GM18858 (cell line): ENCODE results near the gene CAMK2A.

Source experiments
- ATAC-seq: cut with Tn5 transposase; IDR thresholded peaks from one replicate; pipeline ENCODE4 v1.9.1; 2021; ENCODE audit not compliant: unreplicated experiment

Gene CAMK2A

GRCh38 chr5:150189728-150190502 is 99.7 kb downstream of the CAMK2A start, which contains the start of gene SLC6A7:
Gene SLC6A7, plus strand, starts transcription at chr5:150190062. Its CDS starts 266 bp downstream, at chr5:150190328.
- no peak for ATAC-seq

GRCh38 chr5:150189326-150189725 is 100.2 kb downstream of the CAMK2A start:
- ATAC-seq, result no peak

GRCh38 chr5:150188146-150188842 is 101.3 kb downstream of the CAMK2A start:
- no peak for ATAC-seq

- no peak for ATAC-seq
Measured at GRCh38 chr5:150186897-150187296, 102.7 kb downstream of the CAMK2A start.

- ATAC-seq, result no peak
Measured at GRCh38 chr5:150186137-150186536, 103.4 kb downstream of the CAMK2A start.

- no peak for ATAC-seq
Measured at GRCh38 chr5:150184990-150185912, 104.3 kb downstream of the CAMK2A start.

GRCh38 chr5:150184006-150184405 is 105.6 kb downstream of the CAMK2A start:
- ATAC-seq, result no peak

- no peak for ATAC-seq
Measured at GRCh38 chr5:150183436-150183835, 106.1 kb downstream of the CAMK2A start.

GRCh38 chr5:150182774-150183173 is 106.8 kb downstream of the CAMK2A start:
- ATAC-seq, result no peak

- ATAC-seq, result no peak
Measured at GRCh38 chr5:150181766-150182545, 107.6 kb downstream of the CAMK2A start.

- no peak for ATAC-seq
Measured at GRCh38 chr5:150181027-150181426, 108.5 kb downstream of the CAMK2A start.

GRCh38 chr5:150180241-150181026 is 109.1 kb downstream of the CAMK2A start:
- ATAC-seq, result no peak

- no peak for ATAC-seq
Measured at GRCh38 chr5:150179019-150179620, 110.5 kb downstream of the CAMK2A start.

GRCh38 chr5:150178262-150178661 is 111.3 kb downstream of the CAMK2A start:
- ATAC-seq, result no peak

- no peak for ATAC-seq
Measured at GRCh38 chr5:150177721-150178120, 111.9 kb downstream of the CAMK2A start.

- no peak for ATAC-seq
Measured at GRCh38 chr5:150176745-150177477, 112.7 kb downstream of the CAMK2A start.

GRCh38 chr5:150175536-150175935 is 114.0 kb downstream of the CAMK2A start:
- ATAC-seq, result no peak

GRCh38 chr5:150175076-150175475 is 114.5 kb downstream of the CAMK2A start:
- no peak for ATAC-seq

GRCh38 chr5:150174285-150174684 is 115.3 kb downstream of the CAMK2A start:
- ATAC-seq, result no peak
